Vagina (tissue), 2 donors: ENCODE measurements around the gene ERG.

Experiments used
- POLR2A ChIP-seq, 2 donors: fragments of 450-650 bp; IDR thresholded peaks; one replicate each; pipeline ENCODE4 v1.6.1; 2017; ENCODE audit warnings: antibody characterized with exemption in 2 of 2, mild to moderate bottlenecking in 2 of 2, moderate library complexity in 2 of 2
- POLR2AphosphoS5 ChIP-seq, 2 donors: sonication (generic); formaldehyde crosslinking; IDR thresholded peaks; one replicate each; pipeline ENCODE4 v1.9.0; 2017; ENCODE audit warnings: antibody characterized with exemption in 2 of 2, mild to moderate bottlenecking in 2 of 2, low read depth in 1 of 2; ENCODE audit not compliant: insufficient read depth in 1 of 2
- TF ChIP-seq, protein P1 (sequence below), 3 experiments: fragments of 450-650 bp in 2 of 3; fragments of 200-600 bp in 1 of 3; sonication (generic) in 1 of 3; IDR thresholded peaks; one replicate each; pipeline ENCODE4 v1.5.1; 2017 to 2019; ENCODE audit warnings: antibody characterized with exemption in 3 of 3, mild to moderate bottlenecking in 2 of 3, moderate library complexity in 2 of 3

DNA sequence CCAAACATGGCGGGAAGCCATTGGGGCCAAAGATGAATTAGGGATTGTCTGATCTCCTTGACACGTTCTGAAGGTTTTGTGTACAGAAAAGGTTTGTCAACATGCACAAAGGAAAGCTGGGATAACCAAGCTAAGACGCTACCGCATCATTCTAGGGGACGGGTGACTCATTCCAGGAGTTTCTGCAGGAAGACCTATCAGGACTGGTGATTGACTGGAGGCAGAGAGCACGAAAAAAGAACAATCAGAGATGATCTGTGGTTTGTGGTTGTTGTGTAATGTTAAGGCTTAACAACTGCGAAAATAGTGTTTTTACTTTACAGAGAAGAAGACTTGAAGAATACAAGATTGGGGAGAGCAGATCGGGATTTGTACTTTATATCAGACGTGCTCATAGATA, 22.2 kb upstream of the ERG start:
- TF ChIP-seq, protein P1, sequence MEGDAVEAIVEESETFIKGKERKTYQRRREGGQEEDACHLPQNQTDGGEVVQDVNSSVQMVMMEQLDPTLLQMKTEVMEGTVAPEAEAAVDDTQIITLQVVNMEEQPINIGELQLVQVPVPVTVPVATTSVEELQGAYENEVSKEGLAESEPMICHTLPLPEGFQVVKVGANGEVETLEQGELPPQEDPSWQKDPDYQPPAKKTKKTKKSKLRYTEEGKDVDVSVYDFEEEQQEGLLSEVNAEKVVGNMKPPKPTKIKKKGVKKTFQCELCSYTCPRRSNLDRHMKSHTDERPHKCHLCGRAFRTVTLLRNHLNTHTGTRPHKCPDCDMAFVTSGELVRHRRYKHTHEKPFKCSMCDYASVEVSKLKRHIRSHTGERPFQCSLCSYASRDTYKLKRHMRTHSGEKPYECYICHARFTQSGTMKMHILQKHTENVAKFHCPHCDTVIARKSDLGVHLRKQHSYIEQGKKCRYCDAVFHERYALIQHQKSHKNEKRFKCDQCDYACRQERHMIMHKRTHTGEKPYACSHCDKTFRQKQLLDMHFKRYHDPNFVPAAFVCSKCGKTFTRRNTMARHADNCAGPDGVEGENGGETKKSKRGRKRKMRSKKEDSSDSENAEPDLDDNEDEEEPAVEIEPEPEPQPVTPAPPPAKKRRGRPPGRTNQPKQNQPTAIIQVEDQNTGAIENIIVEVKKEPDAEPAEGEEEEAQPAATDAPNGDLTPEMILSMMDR (IDR thresholded peaks at IDR 0.05): no peak
- TF ChIP-seq POLR2A (IDR thresholded peaks at IDR 0.05): no peak
- no peak for TF ChIP-seq POLR2AphosphoS5 (IDR thresholded peaks at IDR 0.05; ENCODE audit: insufficient read depth in 1 of 2, low read depth in 1 of 2)
